BE2C (cell line): Measurements from ENCODE around the gene CCDC97.
"Not testable (repeated sequence)": the region's sequence is repeated elsewhere in the genome, so short reads cannot be mapped to it uniquely, and the experiment has no call there.

ENCODE experiments used
- DNase-seq: peaks from one replicate; pipeline ENCODE4 v3.0.0-alpha.2; 2020
- H3K27me3 ChIP-seq: fragments of 250-450 bp; sonication (Bioruptor Pico); 2 replicates; pipeline ENCODE4 v1.5.1; 2020; ENCODE audit warnings: mild to moderate bottlenecking
- H3K36me3 ChIP-seq: fragments of 250-450 bp; sonication (Bioruptor Pico); 2 replicates; pipeline ENCODE4 v1.5.1; 2020; ENCODE audit warnings: mild to moderate bottlenecking
- H3K4me1 ChIP-seq: fragments of 250-450 bp; sonication (Bioruptor Pico); 2 replicates; pipeline ENCODE4 v1.5.1; 2020
- H3K4me3 ChIP-seq: 2 replicates; pipeline ENCODE4 v1.5.1; 2011; ENCODE audit warnings: low read depth, low read length
- H3K9me3 ChIP-seq: fragments of 250-450 bp; sonication (Bioruptor Pico); 2 replicates; pipeline ENCODE4 v1.5.1; 2020
- CTCF ChIP-seq: IDR thresholded peaks from 2 replicates; pipeline ENCODE4 v1.5.1; 2012; ENCODE audit warnings: mild to moderate bottlenecking, low read depth, low read length

Gene CCDC97

GRCh38 chr19:41334793-41335192, 24.8 kb downstream of the CCDC97 start:
- no peak for TF ChIP-seq CTCF
- DNase-seq, result no peak
- H3K27me3 ChIP-seq, result no peaks in the 10 kb centered on the region
- H3K9me3 ChIP-seq, result no peaks in the 10 kb centered on the region
- no peaks in the 10 kb centered on the region; the same call in 1 of the 2 replicates for H3K4me1 ChIP-seq
- no peak overlapping the region for H3K4me3 ChIP-seq
- peaks cover 3% of the 10 kb centered on the region; the same call in 1 of the 2 replicates for H3K36me3 ChIP-seq

GRCh38 chr19:41335467-41335866, 25.5 kb downstream of the CCDC97 start:
- no peak for DNase-seq
- Histone ChIP-seq H3K9me3 (no peaks in the 10 kb centered on the region), H3K4me1 (no peaks in the 10 kb centered on the region; the same call in 1 of the 2 replicates), H3K36me3 (peaks cover 3% of the 10 kb centered on the region; the same call in 1 of the 2 replicates), H3K4me3 (no peak overlapping the region), H3K27me3 (no peaks in the 10 kb centered on the region)
- TF ChIP-seq CTCF, result no peak

- DNase-seq, result no peak
- no peaks in the 10 kb centered on the region for H3K4me1 ChIP-seq
- TF ChIP-seq CTCF, result no peak
- H3K27me3 ChIP-seq, result no peaks in the 10 kb centered on the region
- H3K9me3 ChIP-seq, result no peaks in the 10 kb centered on the region
- H3K36me3 ChIP-seq, result no peaks in the 10 kb centered on the region; the same call in 1 of the 2 replicates
- no peak overlapping the region for H3K4me3 ChIP-seq
These were observed 30.0 kb downstream of the CCDC97 start for GRCh38 chr19:41339936-41340335.

GRCh38 chr19:41341669-41342490, 31.9 kb downstream of the CCDC97 start:
- no peaks in the 10 kb centered on the region for H3K27me3 ChIP-seq
- no peak overlapping the region for H3K4me3 ChIP-seq
- DNase-seq, result no peak
- no peaks in the 10 kb centered on the region for H3K9me3 ChIP-seq
- H3K4me1 ChIP-seq, result no peaks in the 10 kb centered on the region
- no peaks in the 10 kb centered on the region; the same call in 1 of the 2 replicates for H3K36me3 ChIP-seq
- TF ChIP-seq CTCF, result no peak

- H3K4me3 ChIP-seq, result no peak overlapping the region
- H3K9me3 ChIP-seq, result no peaks in the 10 kb centered on the region
- no peaks in the 10 kb centered on the region for H3K4me1 ChIP-seq
- no peak for TF ChIP-seq CTCF
- H3K36me3 ChIP-seq, result no peaks in the 10 kb centered on the region; the same call in 1 of the 2 replicates
- DNase-seq, result no peak
- no peaks in the 10 kb centered on the region for H3K27me3 ChIP-seq
These were observed 34.2 kb downstream of the CCDC97 start for GRCh38 chr19:41344162-41344561.

GRCh38 chr19:41346916-41347315, 36.9 kb downstream of the CCDC97 start:
- not testable (repeated sequence) for H3K36me3 ChIP-seq, H3K27me3 ChIP-seq, H3K4me1 ChIP-seq, DNase-seq, H3K9me3 ChIP-seq, H3K4me3 ChIP-seq
